GM12865 (cell line): ENCODE results near the gene AMPH.

Experiments used
- DNase-seq: peaks from one replicate; pipeline ENCODE4 v3.0.0; 2010; ENCODE audit warnings: low read depth
- H3K4me3 ChIP-seq: 2 replicates; pipeline ENCODE4 v1.5.1; 2011; ENCODE audit warnings: mild to moderate bottlenecking, low read depth, low read length, control low read depth
- TF ChIP-seq, protein P1 (sequence below): IDR thresholded peaks from 2 replicates; pipeline ENCODE4 v1.5.1; 2011; ENCODE audit warnings: low read length, control low read depth, low read depth, inconsistent platforms; ENCODE audit not compliant: insufficient read depth; ENCODE audit errors: missing control alignments

The AMPH gene

GRCh38 chr7:38673795-38674194 is 42.6 kb upstream of the AMPH start:
- DNase-seq: no peak
- H3K4me3 ChIP-seq: no peak overlapping the region
- TF ChIP-seq, protein P1, sequence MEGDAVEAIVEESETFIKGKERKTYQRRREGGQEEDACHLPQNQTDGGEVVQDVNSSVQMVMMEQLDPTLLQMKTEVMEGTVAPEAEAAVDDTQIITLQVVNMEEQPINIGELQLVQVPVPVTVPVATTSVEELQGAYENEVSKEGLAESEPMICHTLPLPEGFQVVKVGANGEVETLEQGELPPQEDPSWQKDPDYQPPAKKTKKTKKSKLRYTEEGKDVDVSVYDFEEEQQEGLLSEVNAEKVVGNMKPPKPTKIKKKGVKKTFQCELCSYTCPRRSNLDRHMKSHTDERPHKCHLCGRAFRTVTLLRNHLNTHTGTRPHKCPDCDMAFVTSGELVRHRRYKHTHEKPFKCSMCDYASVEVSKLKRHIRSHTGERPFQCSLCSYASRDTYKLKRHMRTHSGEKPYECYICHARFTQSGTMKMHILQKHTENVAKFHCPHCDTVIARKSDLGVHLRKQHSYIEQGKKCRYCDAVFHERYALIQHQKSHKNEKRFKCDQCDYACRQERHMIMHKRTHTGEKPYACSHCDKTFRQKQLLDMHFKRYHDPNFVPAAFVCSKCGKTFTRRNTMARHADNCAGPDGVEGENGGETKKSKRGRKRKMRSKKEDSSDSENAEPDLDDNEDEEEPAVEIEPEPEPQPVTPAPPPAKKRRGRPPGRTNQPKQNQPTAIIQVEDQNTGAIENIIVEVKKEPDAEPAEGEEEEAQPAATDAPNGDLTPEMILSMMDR: no peak

DNA sequence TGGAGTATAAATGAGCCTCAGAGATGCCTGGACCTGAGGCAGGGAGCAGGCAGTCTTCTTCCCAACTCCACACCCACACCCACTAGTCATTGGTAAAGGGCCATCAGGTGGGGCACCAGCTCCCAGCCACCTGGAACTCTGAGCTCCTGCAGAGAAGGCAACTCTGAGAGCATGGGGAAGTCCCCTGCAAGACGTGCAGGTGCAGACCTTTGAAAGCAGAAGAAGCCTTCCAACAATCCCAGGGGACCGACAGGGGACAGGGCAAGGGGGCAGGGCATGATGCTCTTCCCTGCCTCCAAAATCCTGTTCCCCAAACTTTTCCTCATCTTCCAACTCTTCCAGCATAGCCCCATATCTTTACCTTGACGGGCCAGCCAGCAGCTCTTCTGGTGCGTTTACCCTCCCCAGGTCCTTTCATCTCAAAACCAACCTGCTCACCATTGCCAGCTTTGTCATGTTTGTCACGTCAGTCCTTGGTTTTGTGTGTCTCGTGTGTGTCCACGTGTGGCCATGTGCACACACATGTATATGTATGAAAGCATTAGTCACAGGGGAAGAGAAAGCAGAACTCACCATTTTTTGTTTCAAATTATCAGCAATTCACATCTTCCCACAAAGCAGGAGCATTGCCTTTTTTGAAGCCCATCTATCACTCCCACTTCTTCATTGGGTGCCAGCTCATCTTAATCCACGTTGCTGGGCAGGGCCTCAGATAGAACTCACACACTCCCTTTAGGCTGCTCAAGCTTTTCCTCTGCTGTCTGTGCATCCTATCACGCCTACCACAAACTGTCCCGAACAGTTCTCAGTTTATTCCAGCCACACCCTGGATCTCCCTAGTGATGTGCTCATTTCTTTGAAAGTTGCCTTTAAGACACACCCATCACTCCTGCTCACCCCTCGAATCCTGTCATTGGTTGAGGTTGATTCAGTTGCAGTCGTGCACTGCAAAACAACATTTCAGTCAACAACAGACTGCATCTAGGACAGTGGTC is 41.0 kb upstream of the AMPH start:
- H3K4me3 ChIP-seq: no peak overlapping the region
- no peak for DNase-seq
- TF ChIP-seq, protein P1: no peak

DNA sequence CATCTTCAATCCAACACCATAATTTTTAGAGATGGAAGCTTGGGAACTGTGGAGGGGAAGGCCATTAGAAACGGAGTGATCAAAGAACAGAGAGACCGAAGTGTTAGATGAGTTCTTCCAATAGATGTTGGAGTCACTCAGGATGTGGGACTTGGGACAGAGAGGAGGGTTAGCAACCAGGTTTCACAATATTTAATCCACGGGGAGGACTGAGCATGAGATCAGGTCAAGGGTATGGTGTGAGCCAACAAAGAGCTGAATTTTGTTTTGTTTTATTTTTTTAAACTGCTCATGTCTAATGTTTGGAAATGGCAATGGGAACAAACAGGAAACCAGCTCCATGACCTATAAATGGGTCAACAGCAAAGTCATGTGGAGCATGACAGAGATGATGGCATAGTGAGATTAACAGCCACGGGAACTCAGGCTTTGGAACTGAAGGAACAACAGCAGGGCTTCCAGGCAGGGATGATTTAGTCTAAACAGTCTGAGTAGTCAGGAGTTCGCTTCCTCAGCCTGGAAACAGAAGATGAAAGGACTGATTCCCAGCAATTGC is 38.9 kb upstream of the AMPH start:
- DNase-seq: no peak
- TF ChIP-seq, protein P1: no peak
- no peak overlapping the region for H3K4me3 ChIP-seq

DNA sequence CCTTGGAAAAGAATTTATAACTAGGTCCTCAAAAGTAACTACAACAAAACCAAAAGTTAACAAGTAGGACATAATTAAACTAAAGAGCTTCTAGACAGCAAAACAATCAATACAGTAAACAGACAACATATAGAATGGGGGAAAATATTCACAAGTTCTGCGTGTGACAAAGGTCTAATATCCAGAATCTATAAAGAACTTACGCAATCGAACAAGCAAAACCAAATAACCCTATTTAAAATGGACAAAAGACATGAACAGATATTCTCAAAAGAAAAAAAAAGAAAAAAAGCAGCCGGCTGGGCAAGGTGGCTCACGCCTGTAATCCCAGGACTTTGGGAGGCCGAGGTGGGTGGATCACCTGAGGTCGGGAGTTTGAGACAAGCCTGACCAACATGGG is 33.8 kb upstream of the AMPH start:
- TF ChIP-seq, protein P1: no peak
- DNase-seq: no peak

DNA sequence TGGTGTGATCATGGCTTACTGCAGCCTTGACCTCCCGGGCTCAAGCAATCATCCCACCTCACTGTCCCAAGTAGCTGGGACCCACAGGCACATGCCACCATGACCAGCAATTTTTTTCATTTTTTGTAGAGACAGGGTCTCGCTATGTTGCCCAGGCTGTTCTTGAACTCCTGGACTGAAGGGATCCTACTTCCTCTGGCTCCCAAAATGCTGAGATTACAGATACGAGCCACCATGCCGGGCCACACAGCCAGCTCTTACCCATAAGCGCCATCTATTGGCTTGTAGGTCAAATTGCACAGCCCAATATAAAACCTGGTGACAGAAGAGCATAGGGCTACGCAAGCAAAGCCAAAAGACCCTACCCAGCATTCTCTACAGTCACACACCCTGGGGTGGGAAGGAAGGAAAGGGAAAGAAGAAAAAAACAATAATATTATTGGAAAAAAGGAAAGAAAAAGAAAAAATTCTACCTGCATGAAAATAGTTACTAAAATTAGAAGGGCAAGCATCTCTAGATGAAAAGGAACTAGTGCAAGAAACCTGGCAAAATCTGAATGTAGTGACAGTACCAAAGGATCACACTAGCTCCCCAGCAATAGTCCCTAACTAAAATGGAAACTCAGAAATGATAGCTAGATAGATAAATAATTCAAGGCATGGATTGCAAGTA is 29.4 kb upstream of the AMPH start:
- H3K4me3 ChIP-seq: no peak overlapping the region
- TF ChIP-seq, protein P1: peak; percentile 79
- DNase-seq: peak; percentile 53

More for the DNA sequence above, 33.8 kb upstream of the AMPH start:
- H3K4me3 ChIP-seq: no peak overlapping the region

DNA sequence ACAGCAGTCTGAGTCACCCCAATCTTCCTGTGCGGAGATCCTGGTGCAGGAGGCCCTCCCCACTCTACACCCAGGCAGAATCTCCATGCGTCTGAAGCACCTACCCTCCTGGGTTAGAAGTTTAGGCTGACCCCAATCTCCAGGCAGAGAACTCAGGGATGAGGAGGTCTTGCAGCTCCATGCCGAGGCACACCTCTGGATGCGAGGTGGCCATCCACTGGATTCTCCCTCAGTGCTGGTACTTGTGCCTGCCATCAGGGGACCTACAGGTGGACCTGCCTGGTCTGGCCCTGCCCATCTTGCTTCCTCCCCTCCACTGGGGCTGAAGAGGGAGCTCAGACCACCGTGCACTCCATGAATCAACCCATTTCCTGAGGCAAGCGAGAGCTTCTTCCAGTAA is 28.8 kb upstream of the AMPH start:
- no peak for DNase-seq
- TF ChIP-seq, protein P1: no peak

More for the DNA sequence above, 28.8 kb upstream of the AMPH start:
- H3K4me3 ChIP-seq: no peak overlapping the region
